Fibroblast of lung (primary cell): ENCODE measurements around the gene EYA2.

Source experiments
- EZH2 ChIP-seq: IDR thresholded peaks from 2 replicates; pipeline ENCODE4 v1.5.1; 2012; ENCODE audit warnings: low read length, control low read depth, mild to moderate bottlenecking; ENCODE audit errors: missing control alignments
- TF ChIP-seq, protein P1 (sequence below), 2 donors: IDR thresholded peaks in 1 of 2; conservative IDR thresholded peaks in 1 of 2; 1 replicate in 1 of 2; 2 replicates in 1 of 2; pipeline ENCODE4 v1.5.1; 2011 to 2012; ENCODE audit warnings: low read length in 2 of 2, control low read depth in 1 of 2, inconsistent platforms in 1 of 2, low read depth in 1 of 2, mild to moderate bottlenecking in 1 of 2

DNA sequence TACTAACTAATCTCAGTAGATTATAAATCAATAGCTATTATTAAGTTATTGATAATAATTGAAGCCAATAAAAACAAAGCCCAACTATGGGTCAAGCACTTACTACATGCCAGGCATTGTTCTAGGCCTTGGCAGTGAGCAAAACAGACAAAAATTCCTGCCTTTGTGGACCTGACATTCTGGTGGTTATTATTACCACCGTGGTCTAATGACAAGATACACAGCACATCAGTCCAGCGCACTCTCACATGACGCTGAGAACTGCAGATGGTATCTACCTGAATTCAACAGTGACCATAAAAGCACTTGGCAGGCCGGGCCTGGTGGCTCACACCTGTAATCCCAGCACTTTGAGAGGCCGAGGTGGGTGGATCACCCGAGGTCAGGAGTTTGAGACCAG, 340.5 kb downstream of the EYA2 start:
- TF ChIP-seq, protein P1, sequence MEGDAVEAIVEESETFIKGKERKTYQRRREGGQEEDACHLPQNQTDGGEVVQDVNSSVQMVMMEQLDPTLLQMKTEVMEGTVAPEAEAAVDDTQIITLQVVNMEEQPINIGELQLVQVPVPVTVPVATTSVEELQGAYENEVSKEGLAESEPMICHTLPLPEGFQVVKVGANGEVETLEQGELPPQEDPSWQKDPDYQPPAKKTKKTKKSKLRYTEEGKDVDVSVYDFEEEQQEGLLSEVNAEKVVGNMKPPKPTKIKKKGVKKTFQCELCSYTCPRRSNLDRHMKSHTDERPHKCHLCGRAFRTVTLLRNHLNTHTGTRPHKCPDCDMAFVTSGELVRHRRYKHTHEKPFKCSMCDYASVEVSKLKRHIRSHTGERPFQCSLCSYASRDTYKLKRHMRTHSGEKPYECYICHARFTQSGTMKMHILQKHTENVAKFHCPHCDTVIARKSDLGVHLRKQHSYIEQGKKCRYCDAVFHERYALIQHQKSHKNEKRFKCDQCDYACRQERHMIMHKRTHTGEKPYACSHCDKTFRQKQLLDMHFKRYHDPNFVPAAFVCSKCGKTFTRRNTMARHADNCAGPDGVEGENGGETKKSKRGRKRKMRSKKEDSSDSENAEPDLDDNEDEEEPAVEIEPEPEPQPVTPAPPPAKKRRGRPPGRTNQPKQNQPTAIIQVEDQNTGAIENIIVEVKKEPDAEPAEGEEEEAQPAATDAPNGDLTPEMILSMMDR (conservative IDR thresholded peaks at IDR 0.05 in 1 of 2, IDR thresholded peaks at IDR 0.05 in 1 of 2; ENCODE audit: low read depth in 1 of 2, low read length in 2 of 2): no peak
- TF ChIP-seq EZH2: no peak
